Measurements from ENCODE around the gene PDE4B. TPM values are rescaled to one million over a fixed set of nuclear protein-coding genes. Genes with fewer than 3 reads are reported as not detected.
A peak's percentile ranks its signal among the peaks of the same experiment; 100 is the strongest.

The PDE4B gene
- total and polyA plus RNA-seq, 12 donors: 1.2 to 14.9 (median 3.9) TPM

GRCh38 chr1:65804584-65804983, 11.9 kb downstream of the PDE4B start:
- Histone ChIP-seq H3K27ac (no peak overlapping the region), H3K4me1 (replicated peaks in 1 of 2) (no peaks in the 10 kb centered on the region), H3K36me3 (replicated peaks in 1 of 2) (no peaks in the 10 kb centered on the region), H3K9me3 (replicated peaks in 1 of 3) (no peaks in the 10 kb centered on the region), H3K27me3 (no peaks in the 10 kb centered on the region), H3K4me3 (no peak overlapping the region)
- intact Hi-C loops (cut with DNase I): no loop called here
- no peak for DNase-seq
- TF ChIP-seq CTCF (IDR thresholded peaks at IDR 0.05) (no peak), POLR2A (IDR thresholded peaks at IDR 0.05) (no peak)
- 56 to 69% (median 63%) methylated on average over 1 of the region's 1 CpG for WGBS, 4 donors

DNA sequence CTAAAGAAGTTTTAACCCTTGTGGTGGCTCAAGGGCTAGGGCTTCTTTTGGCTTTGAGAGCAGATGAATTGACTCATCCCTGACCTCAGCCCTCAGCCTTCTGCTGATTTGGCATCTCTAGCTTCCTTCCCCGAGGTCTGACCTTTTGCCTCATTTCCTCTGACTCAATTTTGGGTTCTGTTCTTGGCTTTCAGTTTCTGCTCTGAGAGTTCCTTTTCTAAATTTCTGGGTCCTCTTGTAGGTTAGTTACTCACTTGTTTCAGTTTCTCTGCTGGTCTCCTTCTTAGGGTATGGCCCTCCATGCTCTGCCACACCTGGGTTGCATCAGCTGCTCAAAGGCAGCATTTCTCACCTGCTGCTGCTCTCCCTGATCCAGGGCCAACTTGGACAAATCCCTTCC, 19.4 kb downstream of the PDE4B start:
- peak overlapping the region in 1 of 4 donors; percentile 17 for H3K4me3 ChIP-seq
- H3K27ac ChIP-seq: peak overlapping the region in 2 of 5 donors; percentile 36 to 63
- no peaks in the 10 kb centered on the region for H3K9me3 ChIP-seq (replicated peaks in 1 of 3)
- TF ChIP-seq POLR2A (IDR thresholded peaks at IDR 0.05): no peak
- TF ChIP-seq CTCF (IDR thresholded peaks at IDR 0.05): peak in 1 of 6 experiments; percentile 9
- H3K4me1 ChIP-seq (replicated peaks in 1 of 2): peaks cover 0 to 9% of the 10 kb centered on the region in 2 donors
- intact Hi-C loops (cut with DNase I): no loop called here
- DNase-seq: peak; percentile 20 to 75 (median 43)
- no peaks in the 10 kb centered on the region for H3K36me3 ChIP-seq (replicated peaks in 1 of 2)
- 0 to 22% (median 3%) methylated on average over 1 of the region's 1 CpG for WGBS, 4 donors
- H3K27me3 ChIP-seq: no peaks in the 10 kb centered on the region

DNA sequence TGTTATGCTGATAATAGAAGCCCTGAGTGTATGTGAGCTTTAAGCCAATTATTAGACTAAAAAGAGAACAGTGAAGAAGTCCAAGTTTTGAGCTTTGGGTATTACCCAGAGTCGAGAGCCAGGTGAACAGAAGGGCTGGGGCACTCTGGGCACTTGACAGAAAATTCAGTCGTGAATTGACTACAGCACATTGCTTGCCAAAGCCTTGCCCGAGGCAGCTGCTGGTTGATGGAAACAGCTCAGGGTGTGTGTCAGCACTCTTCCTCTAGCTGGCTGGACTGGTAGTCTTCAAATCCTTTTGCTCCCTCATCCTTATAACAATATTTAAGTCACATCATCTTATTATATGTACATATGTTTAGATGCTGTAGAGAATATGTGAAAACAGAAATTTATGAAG, 21.3 kb downstream of the PDE4B start:
- H3K4me1 ChIP-seq (replicated peaks in 1 of 2): peaks cover 0 to 9% of the 10 kb centered on the region in 2 donors
- TF ChIP-seq CTCF (IDR thresholded peaks at IDR 0.05): no peak
- TF ChIP-seq POLR2A (IDR thresholded peaks at IDR 0.05): no peak
- no peak overlapping the region for H3K4me3 ChIP-seq
- WGBS, 4 donors: 48 to 63% (median 59%) methylated on average over 3 of the region's 3 CpGs
- no peak overlapping the region for H3K27ac ChIP-seq
- DNase-seq: no peak
- intact Hi-C loops (cut with DNase I): no loop called here
- no peaks in the 10 kb centered on the region for H3K9me3 ChIP-seq (replicated peaks in 1 of 3)
- no peaks in the 10 kb centered on the region for H3K36me3 ChIP-seq (replicated peaks in 1 of 2)
- no peaks in the 10 kb centered on the region for H3K27me3 ChIP-seq

DNA sequence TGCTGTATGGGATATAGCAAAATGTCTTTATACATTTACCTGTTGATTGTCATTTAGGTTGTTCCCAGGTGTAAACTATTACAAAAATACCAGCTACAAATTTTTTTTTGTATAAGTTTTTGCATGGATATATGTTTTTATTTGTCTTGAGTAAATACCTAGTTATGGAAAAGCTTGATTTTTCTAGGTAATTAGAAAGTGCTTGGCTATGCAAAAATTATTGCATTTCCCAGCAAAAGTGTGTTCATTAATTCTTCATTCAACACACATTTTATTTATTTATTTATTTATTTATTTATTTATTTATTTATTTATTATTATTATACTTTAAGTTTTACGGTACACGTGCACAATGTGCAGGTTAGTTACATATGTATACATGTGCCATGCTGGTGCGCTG, 22.1 kb downstream of the PDE4B start:
- no peak for TF ChIP-seq CTCF (IDR thresholded peaks at IDR 0.05)
- no peak for TF ChIP-seq POLR2A (IDR thresholded peaks at IDR 0.05)
- Histone ChIP-seq H3K4me3 (no peak overlapping the region), H3K36me3 (replicated peaks in 1 of 2) (no peaks in the 10 kb centered on the region), H3K4me1 (replicated peaks in 1 of 2) (peaks cover 0 to 9% of the 10 kb centered on the region in 2 donors), H3K27ac (no peak overlapping the region), H3K9me3 (replicated peaks in 1 of 3) (no peaks in the 10 kb centered on the region), H3K27me3 (no peaks in the 10 kb centered on the region)
- WGBS, 4 donors: 95 to 97% (median 95%) methylated on average over 3 of the region's 3 CpGs
- no peak for DNase-seq
- intact Hi-C loops (cut with DNase I): no loop called here
